CD4-positive, alpha-beta T cell treated with Interleukin-17A for 1 hour (primary cell): ENCODE data around the gene SLC4A7.
"Not testable (repeated sequence)": the region's sequence is repeated elsewhere in the genome, so short reads cannot be mapped to it uniquely, and the experiment has no call there.

Experiments
- DNase-seq: peaks from one replicate; pipeline ENCODE4 v3.0.0-alpha.2; 2020

Gene SLC4A7

DNA sequence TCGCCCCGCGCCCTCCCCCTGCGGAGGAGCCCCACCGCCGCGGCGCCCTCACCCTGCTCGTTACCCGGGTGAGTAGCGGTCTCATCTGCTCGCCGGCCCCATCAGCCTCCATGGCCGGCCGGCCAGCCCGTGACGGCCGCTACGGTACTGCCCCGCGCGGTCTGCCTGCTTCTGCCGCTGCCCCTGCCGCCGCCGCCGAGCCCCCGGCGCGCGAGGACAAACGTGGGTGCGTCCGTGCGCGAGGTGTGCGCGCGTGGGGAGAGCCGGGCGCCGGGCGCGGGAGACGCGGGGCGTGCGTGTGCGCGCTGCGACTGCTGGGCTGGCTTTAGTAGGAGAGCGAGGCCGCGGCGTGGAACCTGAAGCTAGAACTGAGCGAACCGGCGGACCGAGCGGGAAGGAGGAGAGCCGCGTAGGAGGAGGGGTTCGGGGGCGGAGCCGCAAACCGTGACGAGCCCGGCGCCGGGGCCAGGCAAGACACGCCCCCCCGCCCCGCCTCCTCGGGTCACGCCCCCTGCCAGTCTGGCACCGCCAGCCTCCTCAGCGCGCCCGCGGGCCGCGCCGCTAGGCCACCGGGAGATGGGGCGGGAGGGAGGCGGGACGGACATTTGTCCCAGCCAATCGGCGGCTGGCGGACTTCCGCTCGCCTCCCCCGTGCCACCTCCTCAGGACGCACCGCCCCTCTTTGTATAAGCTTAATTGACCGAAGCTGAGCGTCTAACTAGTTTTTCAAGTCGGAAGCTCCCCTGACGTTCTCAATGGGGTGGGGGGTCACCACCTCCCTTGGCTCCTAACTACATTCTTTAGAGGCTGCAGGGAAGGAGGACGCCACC, at the start of gene SLC4A7:
SLC4A7 (minus strand) TSS at position 370 of the 830 bp plus-strand sequence; CDS start at position 112, 258 bp downstream.
- DNase-seq = peak; percentile 98

DNA sequence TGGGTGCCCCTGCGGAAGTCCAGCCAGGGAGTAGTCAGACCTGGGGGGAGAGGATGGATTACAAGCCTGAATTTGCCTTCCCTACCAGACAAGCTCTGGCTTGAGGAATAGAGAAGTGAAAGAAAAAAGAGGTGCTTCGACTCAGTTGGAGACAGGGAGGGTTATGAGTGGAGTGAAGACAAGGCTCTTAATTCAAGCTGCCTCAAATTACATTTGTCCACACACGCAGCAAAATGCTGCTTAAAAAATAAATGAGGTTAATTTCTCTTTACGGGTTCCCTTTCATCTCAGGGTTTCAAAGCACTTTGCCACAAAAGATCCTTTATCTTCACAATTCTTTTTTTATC, 49.0 kb upstream of the SLC4A7 start:
- DNase-seq = no peak

- DNase-seq = no peak
These were observed 48.5 kb upstream of the SLC4A7 start for GRCh38 chr3:27532426-27533260.

- DNase-seq = not testable (repeated sequence)
These were observed 47.1 kb upstream of the SLC4A7 start for GRCh38 chr3:27531193-27531751.

DNA sequence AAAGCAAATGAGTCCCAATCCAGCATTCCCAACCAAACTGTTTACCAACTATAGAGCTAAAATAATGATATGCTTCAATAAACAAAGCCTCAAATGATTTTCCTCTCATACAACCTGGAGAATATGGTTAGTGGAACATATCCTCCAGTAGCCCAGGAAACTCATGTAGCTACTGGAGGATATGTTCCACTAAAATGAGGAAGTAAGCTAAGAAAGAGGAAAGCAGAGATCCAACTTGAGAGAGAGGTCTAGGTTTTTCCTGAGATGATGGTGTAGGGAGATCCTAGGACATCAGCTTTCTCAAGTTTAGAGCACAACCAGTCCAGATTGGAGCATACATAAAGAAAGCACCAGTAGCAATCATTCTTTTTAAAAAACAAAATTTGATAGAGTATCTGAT, 44.6 kb upstream of the SLC4A7 start:
- no peak for DNase-seq

GRCh38 chr3:27526614-27527315, 42.6 kb upstream of the SLC4A7 start:
- DNase-seq = no peak

DNA sequence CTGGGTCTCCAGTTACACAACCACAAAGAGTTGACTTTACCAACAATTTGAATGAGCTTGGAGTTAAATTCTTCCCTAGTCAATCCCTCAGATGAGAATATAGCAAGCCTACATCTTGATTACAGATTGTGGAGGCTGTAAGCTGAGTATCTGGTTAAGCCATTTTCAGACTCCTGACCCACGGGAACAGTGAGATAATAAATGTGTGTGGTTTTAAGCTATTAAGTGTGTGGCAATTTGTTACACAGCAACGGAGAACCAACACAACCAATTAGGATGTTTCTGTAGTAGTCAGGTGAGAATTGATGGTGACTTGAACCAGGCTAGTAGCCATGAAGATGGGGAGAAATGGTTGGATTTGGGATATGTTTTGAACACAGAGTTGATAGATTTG, 37.7 kb upstream of the SLC4A7 start:
- no peak for DNase-seq

- DNase-seq = no peak
These were observed 37.1 kb upstream of the SLC4A7 start for GRCh38 chr3:27521179-27521871.

- no peak for DNase-seq
These were observed 27.7 kb upstream of the SLC4A7 start for GRCh38 chr3:27511724-27512422.

DNA sequence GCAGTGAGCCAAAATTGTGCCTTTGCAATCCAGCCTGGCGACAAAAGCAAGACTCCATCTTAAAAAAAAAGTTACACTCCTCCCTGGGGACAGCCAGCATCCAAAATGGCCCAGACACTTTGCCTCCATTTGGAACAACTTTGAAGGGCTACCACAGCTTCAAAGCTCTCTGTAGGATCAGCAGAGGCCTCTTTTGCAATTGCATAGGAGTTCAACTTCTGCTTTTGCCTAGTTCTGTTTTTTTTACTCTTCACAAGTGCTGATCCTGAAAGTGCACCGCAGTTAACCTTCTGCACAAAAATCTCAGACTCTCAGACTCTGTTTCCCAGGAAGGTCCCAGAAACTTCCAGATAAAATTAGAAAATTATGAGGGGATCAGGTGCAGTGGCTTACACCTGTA, 25.2 kb upstream of the SLC4A7 start:
- DNase-seq = no peak

DNA sequence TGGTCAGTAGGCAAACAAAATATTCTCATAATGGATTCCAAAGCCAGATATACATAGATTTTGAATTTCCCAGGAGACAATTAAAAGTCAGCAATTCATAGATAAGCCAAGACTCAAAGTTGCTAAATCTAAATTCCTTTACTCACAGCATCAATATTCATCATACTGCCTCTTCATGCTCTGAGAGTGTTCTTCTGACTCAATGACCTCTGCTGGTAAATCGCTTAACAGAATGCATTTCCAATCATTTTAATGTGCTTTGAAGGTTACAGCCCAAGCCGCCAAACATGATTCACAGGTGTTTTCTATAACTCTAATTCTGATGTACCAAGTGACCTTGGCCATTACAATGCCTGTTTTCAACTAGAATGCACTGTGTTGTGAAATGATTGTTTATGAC, 24.2 kb upstream of the SLC4A7 start:
- no peak for DNase-seq

DNA sequence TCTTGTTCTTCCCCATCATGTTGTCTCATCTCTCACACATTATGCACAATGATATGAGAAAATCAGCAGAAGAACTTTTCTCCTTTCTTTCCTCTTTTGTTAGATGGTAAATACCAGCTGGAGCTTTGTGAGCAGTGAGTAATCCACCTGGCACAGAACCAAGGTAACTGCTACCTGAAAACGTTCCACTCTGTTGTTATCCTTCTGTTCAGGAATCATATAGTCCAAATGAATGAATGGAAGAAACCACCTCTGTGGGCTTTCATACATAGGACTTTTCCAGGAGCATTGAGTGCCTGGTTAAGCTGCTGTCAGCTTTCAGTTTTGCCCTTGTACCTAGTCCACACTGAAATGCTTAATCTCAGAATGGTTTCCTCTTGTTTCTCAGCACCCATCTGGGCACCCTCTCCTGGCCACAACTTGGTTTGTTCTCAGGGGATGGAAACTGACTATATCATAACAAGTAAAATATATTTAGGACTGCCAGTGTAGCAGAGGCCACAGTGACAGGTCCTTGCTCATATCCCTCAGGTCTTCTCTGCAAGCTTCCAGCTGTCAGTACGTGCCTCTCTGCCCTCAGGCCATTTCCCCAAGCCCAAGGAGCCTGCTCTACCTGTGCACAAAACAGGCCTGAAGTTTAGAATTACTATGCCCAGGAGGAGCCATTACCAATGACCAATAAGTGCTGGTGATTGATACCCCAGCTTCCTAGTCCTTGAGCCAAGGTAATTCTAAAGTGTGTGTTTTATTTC, 23.5 kb upstream of the SLC4A7 start:
- DNase-seq = no peak

DNA sequence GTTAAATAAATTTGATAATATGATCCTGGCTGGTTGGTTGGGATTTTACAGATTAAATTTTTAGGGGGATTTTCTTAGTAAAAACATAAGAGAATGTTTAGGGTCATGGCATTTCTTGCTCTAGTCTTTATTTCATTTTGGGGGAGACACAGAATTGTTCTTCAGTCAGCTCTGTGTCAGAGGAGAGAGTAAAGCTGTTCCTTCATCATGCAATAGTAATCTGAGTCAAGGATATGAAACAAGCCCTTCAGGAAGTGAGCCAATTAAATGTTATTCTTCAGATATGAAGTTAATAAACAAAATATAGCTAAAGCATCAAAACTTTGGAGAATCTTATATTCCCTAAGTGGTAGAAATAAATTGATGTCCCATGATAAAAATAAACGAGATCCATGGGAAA, 22.9 kb upstream of the SLC4A7 start:
- DNase-seq = no peak

GRCh38 chr3:27504749-27505148, 20.6 kb upstream of the SLC4A7 start:
- DNase-seq = no peak

GRCh38 chr3:27503526-27503925, 19.3 kb upstream of the SLC4A7 start:
- DNase-seq = no peak

DNA sequence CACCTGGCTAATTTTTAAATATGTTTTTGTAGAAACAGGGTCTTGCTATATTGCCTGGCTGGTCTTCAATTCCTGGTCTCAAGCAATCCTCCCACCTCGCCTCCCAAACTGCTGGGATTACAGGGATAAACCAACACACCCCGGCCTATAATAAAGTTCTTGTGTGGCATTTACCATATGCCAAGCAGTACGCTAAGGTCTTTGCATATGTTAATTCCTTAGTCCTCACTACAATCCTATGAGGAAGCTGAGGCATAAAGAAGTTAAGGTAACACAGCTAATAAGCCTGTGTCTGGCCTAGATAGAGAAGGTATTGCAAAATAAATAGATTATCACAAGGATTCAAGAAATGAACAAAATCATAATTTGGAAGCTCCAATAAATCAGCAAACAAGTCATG, 17.6 kb upstream of the SLC4A7 start:
- DNase-seq = no peak

DNA sequence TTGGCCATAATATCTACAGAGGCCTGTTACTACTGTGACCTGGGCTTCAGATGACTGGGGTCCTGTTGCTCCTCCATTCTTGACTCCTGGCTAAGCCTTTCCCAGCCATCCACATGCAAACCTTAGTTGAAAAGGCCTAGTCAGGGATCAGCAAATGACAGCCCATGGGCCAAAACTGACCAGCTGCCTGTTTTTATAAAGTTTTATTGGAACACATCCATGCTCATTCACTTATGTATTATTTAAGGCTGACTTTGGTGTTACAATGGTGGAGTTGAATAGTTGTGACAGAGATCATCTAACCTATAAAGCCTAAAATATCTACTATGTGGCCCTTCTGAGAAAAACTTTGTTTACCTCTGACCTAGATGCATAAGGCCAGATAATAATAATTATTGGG, 16.8 kb upstream of the SLC4A7 start:
- no peak for DNase-seq

GRCh38 chr3:27500035-27500434, 15.9 kb upstream of the SLC4A7 start:
- DNase-seq = no peak

- no peak for DNase-seq
These were observed 10.6 kb upstream of the SLC4A7 start for GRCh38 chr3:27494784-27495183.

DNA sequence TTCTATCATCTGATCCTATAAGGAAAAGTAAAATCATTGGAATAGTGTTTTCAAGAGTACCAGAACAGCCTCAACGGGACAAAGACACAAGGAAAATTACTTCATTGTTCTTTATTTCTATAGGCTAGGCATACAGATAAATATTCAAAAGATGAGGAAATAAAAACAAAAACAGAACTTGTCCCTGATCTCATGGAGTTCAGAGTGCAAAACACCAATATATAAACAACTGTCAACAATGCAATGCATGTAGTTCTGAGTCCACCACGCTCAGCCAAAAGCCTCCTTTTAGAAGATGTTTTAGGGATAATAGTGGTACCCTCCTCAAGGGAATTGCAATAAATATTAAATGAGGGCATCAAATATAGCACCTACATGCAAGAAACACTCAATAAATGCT, 4.6 kb upstream of the SLC4A7 start:
- DNase-seq = no peak

- no peak for DNase-seq
These were observed 3.2 kb upstream of the SLC4A7 start for GRCh38 chr3:27487383-27487782.
